ENCODE measurements around the gene AK9.

- no peak for TF ChIP-seq CTCF (IDR thresholded peaks at IDR 0.05 in 2 of 3, conservative IDR thresholded peaks at IDR 0.05 in 1 of 3; ENCODE audit: borderline replicate concordance in 1 of 3, insufficient read depth in 1 of 3, low read depth in 2 of 3, low read length in 2 of 3)
- no peak for TF ChIP-seq POLR2A (IDR thresholded peaks at IDR 0.05; ENCODE audit: borderline replicate concordance, extremely low read depth, insufficient read depth, insufficient read length)
- no peak for TF ChIP-seq REST (IDR thresholded peaks at IDR 0.05; ENCODE audit: low read depth)
- TF ChIP-seq EZH2 (IDR thresholded peaks at IDR 0.05): no peak
- TF ChIP-seq MAX (IDR thresholded peaks at IDR 0.05): no peak
- no peak for TF ChIP-seq SP1 (IDR thresholded peaks at IDR 0.05; ENCODE audit: low read depth)
- no peak for TF ChIP-seq ZBTB33 (IDR thresholded peaks at IDR 0.05; ENCODE audit: extremely low read depth, insufficient replicate concordance, low read length)
- no peak for TF ChIP-seq YY1 (IDR thresholded peaks at IDR 0.05; ENCODE audit: extremely low read depth, insufficient replicate concordance, low read depth, low read length)
- no peak for TF ChIP-seq RAD21 (IDR thresholded peaks at IDR 0.05; ENCODE audit: low read depth)
- no peak for TF ChIP-seq EGR1 (IDR thresholded peaks at IDR 0.05; ENCODE audit: low read depth)
- TF ChIP-seq POLR2AphosphoS5 (IDR thresholded peaks at IDR 0.05; ENCODE audit: low read depth, low read length): no peak
Observed at GRCh38 chr6:109632405-109632804, 58.6 kb downstream of the AK9 start.
